Regular cardiac myocyte (primary cell): Measurements from ENCODE around the gene TRIM31. TPM values are rescaled to one million over a fixed set of nuclear protein-coding genes. Genes with fewer than 3 reads are reported as not detected.

Source experiments
- total RNA-seq: library from RNA; depleted of rRNA; stranded (reverse); fragments of >200 nt; gene quantifications from 2 replicates; pipeline ENCODE4 v1.2.3, GENCODE V29; 2014

The TRIM31 gene
- not detected in 2 replicates for total RNA-seq

GRCh38 chr6:30113003-30113759, at the start of gene TRIM31:
TRIM31 (minus strand) TSS chr6:30113090; CDS start chr6:30112805, 285 bp downstream.

GRCh38 chr6:30160785-30161531, 48.1 kb upstream of the TRIM31 start, which contains the start of gene TRIM10:
TRIM10 (minus strand) TSS chr6:30161211; CDS start chr6:30160858, 353 bp downstream.

GRCh38 chr6:30135757-30136156, 22.9 kb upstream of the TRIM31 start, which contains the start of gene TRIM40:
TRIM40 (plus strand) TSS chr6:30136140; CDS start chr6:30137037, 897 bp downstream.

GRCh38 chr6:30075094-30075789, 37.6 kb downstream of the TRIM31 start, which contains the start of gene RNF39:
RNF39 (minus strand) TSS chr6:30075769; CDS start chr6:30075585, 184 bp downstream.

GRCh38 chr6:30066577-30067459, 46.1 kb downstream of the TRIM31 start, which contains the start of gene PPP1R11:
PPP1R11 (plus strand) TSS chr6:30067198; CDS start chr6:30067411, 213 bp downstream.

GRCh38 chr6:30061092-30061857, 51.6 kb downstream of the TRIM31 start, which contains the start of gene POLR1H:
POLR1H (plus strand) TSS chr6:30061265; CDS start chr6:30061525, 260 bp downstream.

Other genes with a start within 250 kb of the TRIM31 start
- gene HLA-A, start 170.6 kb downstream of the TRIM31 start, total RNA-seq: 160 and 680 TPM in 2 replicates
- 25.9 and 39.7 TPM in 2 replicates for gene POLR1H, start 51.8 kb downstream of the TRIM31 start, total RNA-seq
- 13.5 and 16.9 TPM in 2 replicates for gene PPP1R11, start 45.9 kb downstream of the TRIM31 start, total RNA-seq
- gene RNF39, start 37.3 kb downstream of the TRIM31 start, total RNA-seq: 0.28 TPM in 1 of 2 replicates, not detected in the other
- gene TRIM40, start 23.1 kb upstream of the TRIM31 start, total RNA-seq: not detected in 2 replicates
- under 0.01 TPM in 1 of 2 replicates, not detected in the other for gene TRIM10, start 48.1 kb upstream of the TRIM31 start, total RNA-seq
- gene TRIM15, start 50.5 kb upstream of the TRIM31 start, total RNA-seq: not detected in 2 replicates
- gene TRIM26, start 100.3 kb upstream of the TRIM31 start, total RNA-seq: 17.5 and 29.5 TPM in 2 replicates
- gene TRIM39, start 213.8 kb upstream of the TRIM31 start, total RNA-seq: 9.0 and 9.6 TPM in 2 replicates
- 24.8 and 32.4 TPM in 2 replicates for gene RPP21, start 232.1 kb upstream of the TRIM31 start, total RNA-seq